Measurements from ENCODE around the gene TMEM253. TPM values are rescaled to one million over a fixed set of nuclear protein-coding genes. Genes with fewer than 3 reads are reported as not detected.

The TMEM253 gene
- total and polyA plus RNA-seq, 8 donors = 0.58 to 1.5 (median 0.82) TPM

DNA sequence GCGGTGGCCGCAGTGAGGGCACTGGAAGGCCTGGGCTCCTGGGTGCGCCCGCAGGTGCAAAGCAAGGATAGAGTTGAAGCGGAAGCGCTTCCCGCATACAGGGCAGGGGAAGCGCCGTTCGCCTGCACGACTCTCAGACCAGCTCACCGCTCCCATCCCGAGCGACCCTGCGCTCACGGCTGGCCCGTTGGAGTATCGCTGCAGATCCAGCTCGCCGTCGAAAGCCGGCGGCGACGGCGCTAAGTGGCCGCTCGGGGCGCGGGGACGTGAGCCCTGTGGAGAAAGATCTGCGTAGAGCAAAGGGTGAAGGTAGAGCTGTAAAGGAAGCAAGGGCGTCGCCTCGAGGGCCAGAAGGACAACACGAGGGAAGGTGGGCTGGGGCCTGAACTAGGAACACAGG lies 7.8 kb upstream of the TMEM253 start:
- H3K9me3 ChIP-seq = no peaks in the 10 kb centered on the region
- no peak for TF ChIP-seq CTCF (IDR thresholded peaks at IDR 0.05)
- H3K27ac ChIP-seq = no peak overlapping the region
- DNase-seq = peak in 1 of 4 donors; percentile 76
- peaks cover 0 to 7% of the 10 kb centered on the region in 2 donors for H3K27me3 ChIP-seq
- intact Hi-C loops (cut with DNase I) = loop anchor here in 1 of 2 donors (5.0 kb wide), 1 partner anchor 76 kb away; no protein-coding TSS in a partner anchor
- peaks cover 0 to 44% of the 10 kb centered on the region in 2 donors for H3K36me3 ChIP-seq
- no peak overlapping the region for H3K4me3 ChIP-seq
- H3K4me1 ChIP-seq = peaks cover 0 to 41% of the 10 kb centered on the region in 2 donors
- ATAC-seq = no peak

DNA sequence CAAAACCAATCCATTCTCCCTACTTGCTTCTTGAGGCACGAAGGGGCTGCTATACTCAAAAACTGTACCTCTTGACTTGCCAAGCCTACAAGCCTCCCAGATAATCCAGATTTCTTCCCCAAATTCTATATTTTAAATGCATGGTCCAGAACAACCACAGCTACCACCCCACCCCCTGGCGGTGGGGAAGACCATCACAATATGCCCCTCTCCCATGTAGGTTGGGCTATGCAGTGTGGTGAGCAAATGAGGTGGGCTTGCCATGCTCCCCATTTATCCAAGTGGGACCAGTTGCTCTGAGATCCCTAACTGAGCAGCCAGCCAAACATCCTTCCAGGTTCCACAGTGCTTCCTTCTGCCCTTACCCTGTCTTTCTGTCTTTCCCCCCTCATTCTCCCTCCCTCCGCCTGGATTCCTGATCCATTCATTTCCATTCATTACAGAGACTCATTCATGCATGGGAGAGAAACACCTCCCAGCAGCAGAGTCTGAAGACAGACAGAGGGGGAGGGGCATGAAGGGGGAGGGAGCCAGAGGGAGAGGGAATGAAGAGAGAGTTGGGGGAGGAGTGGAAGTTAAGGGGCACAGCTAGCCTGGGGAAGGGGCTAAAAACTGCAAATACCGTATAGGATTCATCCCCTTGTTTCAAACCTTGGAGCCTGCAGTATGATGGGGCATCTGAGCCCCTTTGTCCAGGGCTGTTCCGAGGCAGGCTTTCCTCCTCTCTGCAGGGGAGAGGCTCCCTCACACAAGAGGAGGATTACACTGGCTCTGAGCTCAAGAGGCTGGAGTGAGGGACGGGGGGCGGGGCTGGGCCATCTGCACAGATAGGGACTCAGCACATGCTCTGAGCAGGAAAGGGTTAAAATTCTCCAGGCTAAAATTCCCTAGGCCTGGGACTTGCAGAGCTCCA lies 6.8 kb upstream of the TMEM253 start:
- DNase-seq = no peak

GRCh38 chr14:21095430-21096205 lies 5.2 kb upstream of the TMEM253 start:
- peaks cover 5 to 41% of the 10 kb centered on the region in 2 donors for H3K4me1 ChIP-seq

More for the DNA sequence above, 6.8 kb upstream of the TMEM253 start:
- H3K27ac ChIP-seq = no peak overlapping the region
- H3K4me3 ChIP-seq = no peak overlapping the region
- TF ChIP-seq CTCF (IDR thresholded peaks at IDR 0.05) = no peak
- no peak for ATAC-seq
- peaks cover 0 to 34% of the 10 kb centered on the region in 2 donors for H3K4me1 ChIP-seq
- H3K36me3 ChIP-seq = peaks cover 0 to 39% of the 10 kb centered on the region in 2 donors
- no peaks in the 10 kb centered on the region for H3K9me3 ChIP-seq
- intact Hi-C loops (cut with DNase I) = loop anchor here in 1 of 2 donors (5.0 kb wide), 1 partner anchor 77 kb away; no protein-coding TSS in a partner anchor
- peaks cover 0 to 13% of the 10 kb centered on the region in 2 donors for H3K27me3 ChIP-seq

GRCh38 chr14:21096438-21096837 lies 4.4 kb upstream of the TMEM253 start:
- intact Hi-C loops (cut with DNase I) = no loop called here
- Histone ChIP-seq H3K27ac (peak overlapping the region; percentile 61 to 72), H3K4me1 (peaks cover 5 to 41% of the 10 kb centered on the region in 2 donors)

More at GRCh38 chr14:21095430-21096205, 5.2 kb upstream of the TMEM253 start:
- Histone ChIP-seq H3K27ac (peak overlapping the region in 1 of 2 donors; percentile 45), H3K4me3 (no peak overlapping the region), H3K36me3 (peaks cover 0 to 24% of the 10 kb centered on the region in 2 donors), H3K27me3 (peaks cover 0 to 16% of the 10 kb centered on the region in 2 donors), H3K9me3 (no peaks in the 10 kb centered on the region)
- TF ChIP-seq CTCF (IDR thresholded peaks at IDR 0.05) = no peak
- intact Hi-C loops (cut with DNase I) = no loop called here
- no peak for ATAC-seq
- DNase-seq = no peak

More at GRCh38 chr14:21096438-21096837, 4.4 kb upstream of the TMEM253 start:
- peaks cover 0 to 16% of the 10 kb centered on the region in 2 donors for H3K27me3 ChIP-seq
- peaks cover 0 to 16% of the 10 kb centered on the region in 2 donors for H3K36me3 ChIP-seq
- no peak for DNase-seq
- H3K9me3 ChIP-seq = no peaks in the 10 kb centered on the region
- ATAC-seq = no peak
- no peak overlapping the region for H3K4me3 ChIP-seq
- no peak for TF ChIP-seq CTCF (IDR thresholded peaks at IDR 0.05)

Data from left lung (tissue), 10 donors.